Endothelial cell of umbilical vein (primary cell): Measurements from ENCODE around the gene JAG2. TPM values are rescaled to one million over a fixed set of nuclear protein-coding genes. Genes with fewer than 3 reads are reported as not detected.

Experiments used
- BruUV-seq: library from RNA; stranded (reverse); fragments of 400-500 nt; replicated peaks from 2 replicates; lab custom pipeline; 2021; lab: Mats Ljungman, UMichigan
- CTCF ChIA-PET: fragments of 300-600, 350-600 bp; sonication (Branson Sonifier 250); formaldehyde crosslinking; loops from one replicate; lab custom pipeline; 2021; ENCODE audit warnings: antibody characterized with exemption, inconsistent platforms; lab: Charles Lee
- POLR2A ChIA-PET: fragments of 300-600, 350-600 bp; sonication (Branson Sonifier 250); formaldehyde crosslinking; loops from one replicate; lab custom pipeline; 2021; ENCODE audit warnings: antibody characterized with exemption, inconsistent platforms; lab: Charles Lee
- DNase-seq: peaks from one replicate; pipeline ENCODE4 v3.0.0-alpha.2; 2011; ENCODE audit warnings: low read depth, low spot score
- FAIRE-seq: peaks from 2 replicates; lab custom pipeline; 2011; peaks lifted over from hg19 to GRCh38; lab: Jason Lieb, UNC
- H2AFZ ChIP-seq: 2 replicates; pipeline ENCODE4 v1.6.0; 2012; ENCODE audit warnings: low read depth, low read length, control low read depth, inconsistent platforms
- H3K27ac ChIP-seq: 2 replicates; pipeline ENCODE4 v1.5.1; 2011; ENCODE audit warnings: low read depth, mild to moderate bottlenecking, control low read depth, low read length, moderate library complexity; ENCODE audit not compliant: insufficient read depth
- H3K27me3 ChIP-seq, 2 experiments: 2 replicates each; pipeline versions ENCODE4 v1.6.0 to v1.6.1; 2011; ENCODE audit warnings: low read length in 2 of 2, mixed read lengths in 1 of 2; ENCODE audit not compliant: control insufficient read depth in 2 of 2, insufficient read depth in 2 of 2
- H3K36me3 ChIP-seq, 2 experiments: 2 replicates in 1 of 2; 3 replicates in 1 of 2; pipeline ENCODE4 v1.5.1; 2011; ENCODE audit warnings: low read length in 2 of 2, mild to moderate bottlenecking in 1 of 2, moderate library complexity in 1 of 2; ENCODE audit not compliant: control insufficient read depth in 2 of 2, insufficient read depth in 2 of 2; ENCODE audit errors: extremely low read depth in 1 of 2
- H3K4me1 ChIP-seq: 3 replicates; pipeline ENCODE4 v1.5.1; 2011; ENCODE audit warnings: mild to moderate bottlenecking, low read length; ENCODE audit not compliant: control insufficient read depth, insufficient read depth; ENCODE audit errors: extremely low read depth
- H3K4me2 ChIP-seq: 2 replicates; pipeline ENCODE4 v1.6.1; 2011; ENCODE audit warnings: low read length, control low read depth, mixed read lengths; ENCODE audit not compliant: insufficient read depth
- H3K4me3 ChIP-seq, 3 experiments: fragments of 200-600 bp in 1 of 3; sonication (generic), shearing (Covaris generic) in 1 of 3; replicated peaks in 1 of 3; 2 replicates each; pipeline ENCODE4 v1.5.1; 2011 to 2016; ENCODE audit warnings: control low read depth in 3 of 3, low read length in 3 of 3, mild to moderate bottlenecking in 2 of 3, inconsistent platforms in 1 of 3, low read depth in 1 of 3, moderate library complexity in 1 of 3; ENCODE audit not compliant: insufficient read depth in 1 of 3
- H3K79me2 ChIP-seq: 2 replicates; pipeline ENCODE4 v1.6.0; 2012; ENCODE audit warnings: low read length, inconsistent platforms; ENCODE audit not compliant: control insufficient read depth, insufficient read depth
- H3K9ac ChIP-seq: replicated peaks from 2 replicates; pipeline ENCODE3; 2011; ENCODE audit warnings: low read length, control low read depth; ENCODE audit not compliant: insufficient read depth; ENCODE audit errors: extremely low read depth
- H3K9me1 ChIP-seq: replicated peaks from 3 replicates; pipeline ENCODE4 v1.6.0; 2011; ENCODE audit warnings: mild to moderate bottlenecking, low read length; ENCODE audit not compliant: control insufficient read depth, insufficient read depth; ENCODE audit errors: extremely low read depth
- H3K9me3 ChIP-seq: replicated peaks from 2 replicates; pipeline ENCODE4 v1.5.1; 2012; ENCODE audit warnings: low read length, inconsistent platforms; ENCODE audit not compliant: control insufficient read depth, insufficient read depth
- H4K20me1 ChIP-seq: replicated peaks from 2 replicates; pipeline ENCODE3; 2011; ENCODE audit warnings: mild to moderate bottlenecking, low read length; ENCODE audit not compliant: control insufficient read depth, insufficient read depth; ENCODE audit errors: extremely low read depth
- EZH2 ChIP-seq: IDR thresholded peaks from 2 replicates; pipeline ENCODE4 v1.6.1; 2012; ENCODE audit warnings: borderline replicate concordance, low read depth, mild to moderate bottlenecking, moderate library complexity, low read length, inconsistent platforms; ENCODE audit not compliant: severe bottlenecking
- FOS ChIP-seq: IDR thresholded peaks from 2 replicates; pipeline ENCODE4 v1.6.1; 2011; ENCODE audit warnings: mild to moderate bottlenecking, low read length, moderate library complexity, borderline replicate concordance; ENCODE audit not compliant: insufficient read depth
- GATA2 ChIP-seq: IDR thresholded peaks from 2 replicates; pipeline ENCODE4 v1.7.0; 2011; ENCODE audit warnings: low read depth, mild to moderate bottlenecking, moderate library complexity, mixed read lengths, low read length; ENCODE audit not compliant: insufficient read length, insufficient read depth
- JUN ChIP-seq: IDR thresholded peaks from 2 replicates; pipeline ENCODE4 v1.6.1; 2011; ENCODE audit warnings: borderline replicate concordance, low read depth; ENCODE audit not compliant: insufficient read length, insufficient read depth
- MYC ChIP-seq: IDR thresholded peaks from one replicate; pipeline ENCODE4 v1.6.1; 2011; ENCODE audit warnings: mild to moderate bottlenecking, low read depth, low read length
- POLR2A ChIP-seq: IDR thresholded peaks from 2 replicates; pipeline ENCODE4 v1.6.1; 2012; ENCODE audit warnings: low read depth, mild to moderate bottlenecking, control low read depth, low read length
- POLR2AphosphoS5 ChIP-seq: IDR thresholded peaks from 2 replicates; pipeline ENCODE4 v1.6.1; 2012; ENCODE audit warnings: low read depth, mild to moderate bottlenecking, control low read depth, low read length, moderate library complexity; ENCODE audit not compliant: insufficient read depth
- dilution Hi-C: fragments of 300-500 bp; cut with MboI; formaldehyde crosslinking; loops from one replicate; pipeline ENCODE4 v1.15.0; 2019; ENCODE audit warnings: low sequenced_read_pairs; ENCODE audit not compliant: extremely low pct_ligation_motif_present
- intact Hi-C: fragments of 100-400 bp; cut with micrococcal nuclease; formaldehyde crosslinking; loops from one replicate; pipeline ENCODE4 v1.10.0; 2022
- polyA plus RNA-seq, 4 experiments: library from polyadenylated mRNA; depleted of rRNA in 3 of 4; stranded (reverse) in 3 of 4; unstranded in 1 of 4; fragments of >200 nt; gene quantifications; 2 replicates each; pipeline versions ENCODE4 v1.2.1 to v1.2.3, GENCODE V29; 2011 to 2012; ENCODE audit warnings: missing spikeins in 1 of 4
- total RNA-seq: library from RNA; stranded (reverse); gene quantifications from 2 replicates; pipeline ENCODE4 v1.2.3, GENCODE V29; 2021
- TF ChIP-seq, protein P1 (sequence below), 2 donors: IDR thresholded peaks; 1 replicate in 1 of 2; 2 replicates in 1 of 2; pipeline ENCODE4 v1.5.1; 2011; ENCODE audit warnings: low read length in 2 of 2, mild to moderate bottlenecking in 2 of 2, moderate library complexity in 2 of 2, control low read depth in 1 of 2, inconsistent platforms in 1 of 2, low read depth in 1 of 2; ENCODE audit not compliant: insufficient read depth in 1 of 2; ENCODE audit errors: extremely low read depth in 1 of 2
- TF ChIP-seq, protein P2 (sequence below): IDR thresholded peaks from 2 replicates; pipeline ENCODE4 v1.6.1; 2011; ENCODE audit not compliant: insufficient read depth, insufficient read length

The JAG2 gene
- total and polyA plus RNA-seq, 2 donors (not counting 3 experiments of a cell fraction or from before 2014, with no cell fraction given): 105 to 128 TPM

DNA sequence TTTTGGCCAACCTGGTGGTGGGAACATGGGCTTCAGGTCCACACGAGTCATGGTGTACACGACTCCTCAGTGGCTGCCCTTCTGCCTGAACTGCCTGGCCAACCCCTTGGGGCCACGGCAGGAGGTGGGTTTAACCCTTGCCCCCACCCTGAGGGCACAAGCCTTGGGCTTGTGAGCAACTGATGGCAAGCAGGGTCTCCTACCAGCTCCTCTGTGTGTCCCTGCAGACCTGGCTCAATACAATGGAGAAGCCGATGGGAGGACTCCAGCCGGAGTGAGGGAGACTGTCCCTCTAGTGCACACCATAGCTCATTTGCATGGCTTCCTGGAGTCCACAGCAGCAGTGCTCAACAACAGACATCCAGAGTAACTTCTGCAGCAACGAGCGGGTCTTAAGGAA lies 28.0 kb downstream of the JAG2 start:
- no peaks in the 10 kb centered on the region for H3K27me3 ChIP-seq
- no peak overlapping the region for H3K9ac ChIP-seq
- intact Hi-C loops (no loop called here), dilution Hi-C loops (no loop called here)
- CTCF ChIA-PET: interaction anchor here (1.1 to 1.2 kb wide), 2 partner anchors 50 to 212 kb away, joined by 3 read pairs; no protein-coding TSS in a partner anchor
- DNase-seq: no peak
- H3K27ac ChIP-seq: no peak overlapping the region
- TF ChIP-seq, protein P1, sequence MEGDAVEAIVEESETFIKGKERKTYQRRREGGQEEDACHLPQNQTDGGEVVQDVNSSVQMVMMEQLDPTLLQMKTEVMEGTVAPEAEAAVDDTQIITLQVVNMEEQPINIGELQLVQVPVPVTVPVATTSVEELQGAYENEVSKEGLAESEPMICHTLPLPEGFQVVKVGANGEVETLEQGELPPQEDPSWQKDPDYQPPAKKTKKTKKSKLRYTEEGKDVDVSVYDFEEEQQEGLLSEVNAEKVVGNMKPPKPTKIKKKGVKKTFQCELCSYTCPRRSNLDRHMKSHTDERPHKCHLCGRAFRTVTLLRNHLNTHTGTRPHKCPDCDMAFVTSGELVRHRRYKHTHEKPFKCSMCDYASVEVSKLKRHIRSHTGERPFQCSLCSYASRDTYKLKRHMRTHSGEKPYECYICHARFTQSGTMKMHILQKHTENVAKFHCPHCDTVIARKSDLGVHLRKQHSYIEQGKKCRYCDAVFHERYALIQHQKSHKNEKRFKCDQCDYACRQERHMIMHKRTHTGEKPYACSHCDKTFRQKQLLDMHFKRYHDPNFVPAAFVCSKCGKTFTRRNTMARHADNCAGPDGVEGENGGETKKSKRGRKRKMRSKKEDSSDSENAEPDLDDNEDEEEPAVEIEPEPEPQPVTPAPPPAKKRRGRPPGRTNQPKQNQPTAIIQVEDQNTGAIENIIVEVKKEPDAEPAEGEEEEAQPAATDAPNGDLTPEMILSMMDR (IDR thresholded peaks at IDR 0.05; ENCODE audit: extremely low read depth in 1 of 2, insufficient read depth in 1 of 2, low read depth in 1 of 2, low read length in 2 of 2): no peak
- no peak for TF ChIP-seq JUN
- TF ChIP-seq, protein P2, sequence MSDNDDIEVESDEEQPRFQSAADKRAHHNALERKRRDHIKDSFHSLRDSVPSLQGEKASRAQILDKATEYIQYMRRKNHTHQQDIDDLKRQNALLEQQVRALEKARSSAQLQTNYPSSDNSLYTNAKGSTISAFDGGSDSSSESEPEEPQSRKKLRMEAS: no peak
- TF ChIP-seq GATA2: no peak
- TF ChIP-seq POLR2AphosphoS5: no peak
- TF ChIP-seq FOS: no peak
- TF ChIP-seq MYC: no peak
- no peak for TF ChIP-seq POLR2A
- TF ChIP-seq EZH2: no peak
- BruUV-seq: no TSS peak
- peaks cover 7 to 23% of the 10 kb centered on the region in 2 experiments for H3K36me3 ChIP-seq
- no peak for FAIRE-seq
- no peaks in the 10 kb centered on the region for H3K79me2 ChIP-seq
- H4K20me1 ChIP-seq: no peaks in the 10 kb centered on the region
- H3K9me1 ChIP-seq: no peaks in the 10 kb centered on the region
- H2AFZ ChIP-seq: no peak overlapping the region
- no peak overlapping the region for H3K4me2 ChIP-seq
- no peaks in the 10 kb centered on the region for H3K4me1 ChIP-seq
- H3K4me3 ChIP-seq: no peak overlapping the region
- POLR2A ChIA-PET: no interaction called here
- H3K9me3 ChIP-seq: no peaks in the 10 kb centered on the region
